ENCODE results near the gene KLHDC4. TPM values are rescaled to one million over a fixed set of nuclear protein-coding genes. Genes with fewer than 3 reads are reported as not detected.

The KLHDC4 gene
- total RNA-seq, 2 experiments from 2014 or later: 82.1 to 84.9 TPM

DNA sequence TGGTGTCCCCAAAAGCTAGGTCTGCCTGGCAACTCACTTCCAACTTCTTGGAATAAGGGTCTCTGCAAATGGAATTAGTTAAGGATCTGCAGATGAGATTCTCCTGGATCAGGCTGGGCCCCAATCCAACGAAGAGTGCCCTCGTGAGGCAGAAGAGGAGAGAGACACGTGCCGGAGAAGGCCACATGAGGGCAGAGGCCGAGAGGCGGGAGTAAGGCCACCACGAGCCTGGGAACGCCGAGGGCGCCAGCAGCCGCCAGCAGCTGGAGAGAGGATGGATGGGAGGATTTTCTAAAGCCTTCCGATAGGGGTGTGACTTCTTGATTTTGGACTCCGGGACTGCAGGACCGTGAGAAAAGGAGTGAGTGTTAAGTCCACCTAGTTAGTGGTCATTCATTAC, 87.2 kb downstream of the KLHDC4 start:
- no peak for DNase-seq
- POLR2A ChIA-PET: no interaction called here
- H3K27ac Mint-ChIP-seq: no peak overlapping the region
- no peaks in the 10 kb centered on the region for H3K9me3 Mint-ChIP-seq
- peaks cover 5% of the 10 kb centered on the region for H3K4me1 Mint-ChIP-seq
- CTCF ChIA-PET: no interaction called here
- H3K27me3 Mint-ChIP-seq: no peaks in the 10 kb centered on the region
- no peak overlapping the region for H3K4me3 Mint-ChIP-seq
- no peaks in the 10 kb centered on the region for H3K36me3 Mint-ChIP-seq (ENCODE audit: low read depth)

GRCh38 chr16:87677830-87678229, 88.0 kb downstream of the KLHDC4 start:
- Mint-ChIP-seq H3K4me3 (no peak overlapping the region), H3K27ac (no peak overlapping the region), H3K36me3 (ENCODE audit: low read depth) (no peaks in the 10 kb centered on the region), H3K9me3 (no peaks in the 10 kb centered on the region), H3K4me1 (peaks cover 5% of the 10 kb centered on the region), H3K27me3 (no peaks in the 10 kb centered on the region)
- POLR2A ChIA-PET: no interaction called here
- CTCF ChIA-PET: interaction anchor here (1.7 kb wide), 1 partner anchor 41 kb away, joined by 4 read pairs; no protein-coding TSS in a partner anchor
- no peak for DNase-seq

DNA sequence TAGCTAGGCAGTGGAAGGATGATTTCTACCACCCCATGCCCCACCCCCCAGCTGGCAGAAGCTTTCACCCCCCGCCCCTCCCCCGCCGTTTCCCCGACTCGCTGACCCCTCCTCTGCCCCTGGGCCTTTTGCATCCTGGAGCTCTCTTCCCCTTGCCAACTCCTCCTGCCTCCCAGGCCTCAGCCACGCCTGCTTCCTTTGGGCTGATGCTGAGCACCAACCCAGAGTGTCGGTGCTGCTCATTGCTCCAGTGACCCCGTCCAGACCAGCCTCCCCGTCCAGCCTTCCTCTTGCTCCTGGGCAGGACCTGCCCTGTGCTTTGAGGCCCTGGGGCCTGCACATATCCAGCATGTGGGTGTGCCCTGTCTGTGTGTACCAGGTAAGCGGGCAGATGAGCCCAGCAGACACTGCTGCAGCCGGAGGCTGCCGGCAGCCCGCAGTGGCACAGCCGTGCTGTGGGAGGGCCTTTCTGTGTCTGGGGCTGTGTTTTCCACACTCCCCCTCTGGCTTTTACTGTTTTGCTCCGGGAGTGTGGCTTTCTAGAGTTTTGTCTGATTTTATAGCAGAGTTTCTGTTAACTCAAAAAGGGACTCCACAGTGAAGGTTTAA, 90.6 kb downstream of the KLHDC4 start:
- DNase-seq: no peak
- no peaks in the 10 kb centered on the region for H3K36me3 Mint-ChIP-seq (ENCODE audit: low read depth)
- H3K4me3 Mint-ChIP-seq: no peak overlapping the region
- H3K9me3 Mint-ChIP-seq: no peaks in the 10 kb centered on the region
- CTCF ChIA-PET: no interaction called here
- H3K27me3 Mint-ChIP-seq: no peaks in the 10 kb centered on the region
- POLR2A ChIA-PET: interaction anchor here (0.6 kb wide), 1 partner anchor 57 kb away, joined by 3 read pairs; no protein-coding TSS in a partner anchor
- no peak overlapping the region for H3K27ac Mint-ChIP-seq
- no peaks in the 10 kb centered on the region for H3K4me1 Mint-ChIP-seq

DNA sequence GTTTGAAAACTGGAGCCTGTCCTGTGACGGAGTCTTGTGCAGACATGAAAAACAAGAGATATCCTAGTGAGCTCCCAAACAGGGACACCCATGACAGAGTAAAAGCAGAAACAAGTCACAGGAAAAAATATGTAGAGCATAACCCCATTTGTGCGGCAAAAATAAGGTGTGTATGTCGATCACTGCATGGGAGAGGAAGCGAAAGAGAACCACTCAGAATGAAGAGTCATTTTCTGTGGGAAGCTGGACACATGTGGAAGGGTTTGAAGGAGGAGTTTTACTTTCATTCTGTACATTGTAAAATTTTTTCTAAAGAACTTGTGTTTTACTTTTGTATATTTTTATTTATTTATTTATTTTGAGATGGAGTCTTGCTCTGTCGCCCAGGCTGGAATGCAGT, 91.4 kb downstream of the KLHDC4 start:
- Mint-ChIP-seq H3K4me3 (no peak overlapping the region), H3K36me3 (ENCODE audit: low read depth) (no peaks in the 10 kb centered on the region), H3K9me3 (no peaks in the 10 kb centered on the region), H3K4me1 (no peaks in the 10 kb centered on the region), H3K27ac (no peak overlapping the region), H3K27me3 (no peaks in the 10 kb centered on the region)
- no peak for DNase-seq
- ChIA-PET CTCF (no interaction called here), POLR2A (no interaction called here)

DNA sequence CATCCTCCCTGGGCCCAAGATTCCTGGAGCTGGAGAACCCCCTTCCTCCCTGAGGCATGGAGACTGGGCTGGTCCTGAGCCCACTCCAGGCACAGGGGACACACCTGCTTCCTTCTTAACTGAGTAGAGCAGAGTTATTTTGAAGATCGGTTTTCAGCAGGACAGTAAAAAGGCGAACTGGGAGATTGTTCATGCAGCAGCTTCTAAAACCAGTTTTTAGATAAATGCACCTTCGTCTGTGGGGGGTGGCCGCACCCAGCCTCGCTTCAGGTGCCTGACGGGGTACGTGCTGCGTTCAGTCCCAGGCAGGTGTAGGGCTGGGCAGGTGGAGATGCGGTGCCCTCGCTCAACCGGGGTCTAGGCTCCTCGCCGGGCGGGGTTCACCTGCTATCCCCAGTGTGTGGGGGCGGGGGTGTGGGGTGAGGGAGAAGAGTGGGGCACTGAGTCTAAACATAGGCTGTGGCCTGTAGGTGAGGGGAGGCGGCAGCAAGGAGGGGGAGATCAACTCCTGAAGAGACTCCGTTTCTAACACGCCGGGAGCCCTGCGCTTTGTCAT, 94.0 kb downstream of the KLHDC4 start:
- no peaks in the 10 kb centered on the region for H3K9me3 Mint-ChIP-seq
- H3K4me1 Mint-ChIP-seq: no peaks in the 10 kb centered on the region
- DNase-seq: no peak
- H3K27ac Mint-ChIP-seq: no peak overlapping the region
- CTCF ChIA-PET: no interaction called here
- H3K4me3 Mint-ChIP-seq: no peak overlapping the region
- H3K27me3 Mint-ChIP-seq: peaks cover 2% of the 10 kb centered on the region
- POLR2A ChIA-PET: no interaction called here
- H3K36me3 Mint-ChIP-seq (ENCODE audit: low read depth): no peaks in the 10 kb centered on the region

- POLR2A ChIA-PET: no interaction called here
- no peaks in the 10 kb centered on the region for H3K36me3 Mint-ChIP-seq (ENCODE audit: low read depth)
- H3K27ac Mint-ChIP-seq: no peak overlapping the region
- DNase-seq: no peak
- no peak overlapping the region for H3K4me3 Mint-ChIP-seq
- CTCF ChIA-PET: no interaction called here
- H3K4me1 Mint-ChIP-seq: no peaks in the 10 kb centered on the region
- H3K9me3 Mint-ChIP-seq: no peaks in the 10 kb centered on the region
- peaks cover 2% of the 10 kb centered on the region for H3K27me3 Mint-ChIP-seq
Measured at GRCh38 chr16:87671221-87671620, 94.6 kb downstream of the KLHDC4 start.

DNA sequence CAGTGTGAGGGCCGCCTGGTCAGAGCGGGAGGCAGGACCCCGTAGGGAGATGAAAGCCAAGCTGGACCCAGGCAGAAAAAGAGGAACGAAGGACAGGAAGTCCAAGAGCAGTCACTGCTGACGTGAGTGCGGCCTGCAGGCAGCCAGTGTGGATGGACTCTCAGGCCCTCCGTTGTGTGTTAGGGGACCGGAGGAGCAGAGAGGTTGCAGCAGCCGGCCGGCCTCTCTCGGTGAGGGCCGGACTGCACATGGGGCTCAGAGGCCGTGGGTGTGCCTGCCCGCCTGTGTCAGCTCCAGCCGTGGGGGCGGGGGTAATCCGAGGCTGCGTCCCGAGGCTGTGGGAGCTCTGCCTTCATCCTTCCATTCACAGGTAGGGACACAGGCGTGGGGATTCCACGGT, 96.1 kb downstream of the KLHDC4 start:
- peaks cover 2% of the 10 kb centered on the region for H3K27me3 Mint-ChIP-seq
- no peaks in the 10 kb centered on the region for H3K9me3 Mint-ChIP-seq
- CTCF ChIA-PET: no interaction called here
- no peaks in the 10 kb centered on the region for H3K4me1 Mint-ChIP-seq
- DNase-seq: no peak
- POLR2A ChIA-PET: no interaction called here
- H3K36me3 Mint-ChIP-seq (ENCODE audit: low read depth): no peaks in the 10 kb centered on the region
- no peak overlapping the region for H3K4me3 Mint-ChIP-seq
- no peak overlapping the region for H3K27ac Mint-ChIP-seq

- CTCF ChIA-PET: no interaction called here
- Mint-ChIP-seq H3K36me3 (ENCODE audit: low read depth) (no peaks in the 10 kb centered on the region), H3K4me3 (no peak overlapping the region), H3K27me3 (peaks cover 4% of the 10 kb centered on the region), H3K4me1 (no peaks in the 10 kb centered on the region), H3K9me3 (no peaks in the 10 kb centered on the region), H3K27ac (no peak overlapping the region)
- POLR2A ChIA-PET: no interaction called here
- no peak for DNase-seq
Measured at GRCh38 chr16:87667946-87668345, 97.8 kb downstream of the KLHDC4 start.

DNA sequence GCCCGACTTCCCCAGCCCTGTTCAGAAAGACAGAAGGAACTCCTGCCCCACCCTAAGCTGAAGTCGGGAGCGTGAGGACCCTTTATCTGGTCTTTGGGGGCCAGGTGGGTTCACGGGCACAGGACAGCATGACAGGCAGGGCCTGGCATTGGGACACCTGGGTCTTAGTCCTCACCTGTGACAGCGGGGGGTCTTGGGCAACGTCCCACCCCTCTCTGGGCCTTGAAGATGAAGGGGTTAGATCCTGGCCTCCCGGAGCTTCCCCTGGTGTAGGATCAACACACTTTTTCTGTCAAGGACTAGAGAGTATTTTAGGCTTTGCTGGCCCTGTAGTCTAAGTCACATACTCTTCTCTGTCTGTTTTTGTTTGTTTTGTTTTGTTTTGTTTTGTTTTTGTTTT, 98.3 kb downstream of the KLHDC4 start:
- H3K27me3 Mint-ChIP-seq: peaks cover 4% of the 10 kb centered on the region
- H3K36me3 Mint-ChIP-seq (ENCODE audit: low read depth): no peaks in the 10 kb centered on the region
- DNase-seq: no peak
- no peaks in the 10 kb centered on the region for H3K4me1 Mint-ChIP-seq
- H3K9me3 Mint-ChIP-seq: no peaks in the 10 kb centered on the region
- POLR2A ChIA-PET: no interaction called here
- H3K27ac Mint-ChIP-seq: no peak overlapping the region
- CTCF ChIA-PET: no interaction called here
- no peak overlapping the region for H3K4me3 Mint-ChIP-seq

GRCh38 chr16:87666919-87667318, 98.9 kb downstream of the KLHDC4 start:
- POLR2A ChIA-PET: no interaction called here

GRCh38 chr16:87665193-87665592, 100.6 kb downstream of the KLHDC4 start:
- POLR2A ChIA-PET: no interaction called here
- CTCF ChIA-PET: no interaction called here

More at GRCh38 chr16:87666919-87667318, 98.9 kb downstream of the KLHDC4 start:
- no peaks in the 10 kb centered on the region for H3K36me3 Mint-ChIP-seq (ENCODE audit: low read depth)
- no peak for DNase-seq
- H3K27ac Mint-ChIP-seq: no peak overlapping the region
- no peak overlapping the region for H3K4me3 Mint-ChIP-seq
- CTCF ChIA-PET: no interaction called here
- peaks cover 4% of the 10 kb centered on the region for H3K27me3 Mint-ChIP-seq
- no peaks in the 10 kb centered on the region for H3K4me1 Mint-ChIP-seq
- no peaks in the 10 kb centered on the region for H3K9me3 Mint-ChIP-seq

DNA sequence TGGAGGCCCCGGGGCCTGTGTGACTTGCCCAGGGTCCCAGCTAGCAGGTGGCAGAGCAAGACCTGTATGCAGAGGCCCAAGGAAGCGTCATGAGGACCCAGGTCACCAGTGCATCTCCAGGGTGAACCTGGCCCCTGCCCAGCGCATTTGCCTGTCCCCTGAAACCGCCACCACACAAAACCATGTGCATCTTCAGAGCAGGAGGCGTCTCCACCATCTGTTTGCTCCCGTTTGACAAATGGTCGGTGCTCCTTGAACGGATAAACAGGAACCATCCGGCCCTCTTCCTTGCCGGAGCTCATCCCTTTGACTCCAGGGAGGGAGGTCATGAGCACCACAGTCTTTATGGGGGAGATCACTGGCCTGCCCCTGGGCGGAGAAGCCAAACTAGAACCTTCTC, 101.0 kb downstream of the KLHDC4 start:
- H3K9me3 Mint-ChIP-seq: no peaks in the 10 kb centered on the region
- ChIA-PET CTCF (no interaction called here), POLR2A (no interaction called here)
- no peaks in the 10 kb centered on the region for H3K4me1 Mint-ChIP-seq
- no peak overlapping the region for H3K27ac Mint-ChIP-seq
- no peaks in the 10 kb centered on the region for H3K36me3 Mint-ChIP-seq (ENCODE audit: low read depth)
- peaks cover 4% of the 10 kb centered on the region for H3K27me3 Mint-ChIP-seq
- H3K4me3 Mint-ChIP-seq: no peak overlapping the region
- DNase-seq: no peak

More at GRCh38 chr16:87665193-87665592, 100.6 kb downstream of the KLHDC4 start:
- no peak overlapping the region for H3K27ac Mint-ChIP-seq
- no peak overlapping the region for H3K4me3 Mint-ChIP-seq
- H3K27me3 Mint-ChIP-seq: peaks cover 4% of the 10 kb centered on the region
- H3K36me3 Mint-ChIP-seq (ENCODE audit: low read depth): no peaks in the 10 kb centered on the region
- no peaks in the 10 kb centered on the region for H3K9me3 Mint-ChIP-seq
- no peaks in the 10 kb centered on the region for H3K4me1 Mint-ChIP-seq
- DNase-seq: no peak

GRCh38 chr16:87662254-87663204, 103.3 kb downstream of the KLHDC4 start:
- ChIA-PET POLR2A (no interaction called here), CTCF (no interaction called here)
- DNase-seq: no peak
- no peak overlapping the region for H3K27ac Mint-ChIP-seq
- H3K27me3 Mint-ChIP-seq: peaks cover 2% of the 10 kb centered on the region
- H3K4me3 Mint-ChIP-seq: no peak overlapping the region
- no peaks in the 10 kb centered on the region for H3K4me1 Mint-ChIP-seq
- H3K9me3 Mint-ChIP-seq: no peaks in the 10 kb centered on the region
- no peaks in the 10 kb centered on the region for H3K36me3 Mint-ChIP-seq (ENCODE audit: low read depth)

DNA sequence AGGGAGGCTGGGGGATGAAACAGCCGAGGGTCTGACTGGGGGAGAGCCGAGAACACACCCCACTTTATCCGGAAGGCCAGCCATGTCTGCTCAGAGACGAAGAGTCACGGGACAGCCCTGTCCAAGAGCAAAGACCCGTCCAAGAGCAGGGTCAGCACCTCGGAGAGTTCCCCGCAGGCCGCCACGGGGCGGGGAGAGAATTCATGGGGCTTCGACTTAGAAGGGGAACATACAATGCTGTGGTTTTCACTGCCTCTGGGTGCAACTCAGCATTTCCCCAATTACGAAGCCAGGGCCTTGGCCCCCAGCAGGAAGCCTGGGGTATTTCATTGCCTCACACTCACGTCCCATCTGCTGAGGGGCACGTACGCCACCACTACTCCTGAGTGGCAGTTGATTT, 104.2 kb downstream of the KLHDC4 start:
- no peaks in the 10 kb centered on the region for H3K9me3 Mint-ChIP-seq
- CTCF ChIA-PET: no interaction called here

More for the DNA sequence above, 104.2 kb downstream of the KLHDC4 start:
- Mint-ChIP-seq H3K27me3 (peaks cover 2% of the 10 kb centered on the region), H3K27ac (no peak overlapping the region), H3K36me3 (ENCODE audit: low read depth) (no peaks in the 10 kb centered on the region), H3K4me1 (no peaks in the 10 kb centered on the region), H3K4me3 (no peak overlapping the region)
- peak; percentile 35 for DNase-seq
- POLR2A ChIA-PET: no interaction called here
